Central memory CD8-positive, alpha-beta T cell (primary cell): ENCODE results near the gene ATXN3L.

Experiments used
- ATAC-seq: fragments of 150-1000 bp; cut with Tn5 transposase; replicated peaks from 2 replicates; pipeline ENCODE4 v1.10.0; 2022; ENCODE audit warnings: mild to moderate bottlenecking, moderate FRiP score, moderate number of reproducible peaks; ENCODE audit not compliant: poor library complexity, severe bottlenecking; ENCODE audit errors: extremely low read depth
- DNase-seq, 2 donors: peaks; one replicate each; pipeline ENCODE4 v3.0.0; 2021; ENCODE audit warnings: low spot score in 2 of 2
- H3K27ac Mint-ChIP-seq: one replicate; pipeline ENCODE4 v1.8.0; 2022; ENCODE audit warnings: low read depth, mild to moderate bottlenecking, moderate library complexity, mixed read lengths
- H3K27me3 Mint-ChIP-seq: one replicate; pipeline ENCODE4 v1.8.0; 2022; ENCODE audit warnings: mixed read lengths
- H3K36me3 Mint-ChIP-seq: one replicate; pipeline ENCODE4 v1.8.0; 2022; ENCODE audit warnings: mild to moderate bottlenecking, moderate library complexity, mixed read lengths; ENCODE audit not compliant: insufficient read depth
- H3K4me1 Mint-ChIP-seq: one replicate; pipeline ENCODE4 v1.8.0; 2022; ENCODE audit warnings: mixed read lengths
- H3K4me3 Mint-ChIP-seq: one replicate; pipeline ENCODE4 v1.8.0; 2022; ENCODE audit warnings: mild to moderate bottlenecking, moderate library complexity, mixed read lengths
- H3K9me3 Mint-ChIP-seq: one replicate; pipeline ENCODE4 v1.8.0; 2022; ENCODE audit warnings: mixed read lengths

Gene ATXN3L

DNA sequence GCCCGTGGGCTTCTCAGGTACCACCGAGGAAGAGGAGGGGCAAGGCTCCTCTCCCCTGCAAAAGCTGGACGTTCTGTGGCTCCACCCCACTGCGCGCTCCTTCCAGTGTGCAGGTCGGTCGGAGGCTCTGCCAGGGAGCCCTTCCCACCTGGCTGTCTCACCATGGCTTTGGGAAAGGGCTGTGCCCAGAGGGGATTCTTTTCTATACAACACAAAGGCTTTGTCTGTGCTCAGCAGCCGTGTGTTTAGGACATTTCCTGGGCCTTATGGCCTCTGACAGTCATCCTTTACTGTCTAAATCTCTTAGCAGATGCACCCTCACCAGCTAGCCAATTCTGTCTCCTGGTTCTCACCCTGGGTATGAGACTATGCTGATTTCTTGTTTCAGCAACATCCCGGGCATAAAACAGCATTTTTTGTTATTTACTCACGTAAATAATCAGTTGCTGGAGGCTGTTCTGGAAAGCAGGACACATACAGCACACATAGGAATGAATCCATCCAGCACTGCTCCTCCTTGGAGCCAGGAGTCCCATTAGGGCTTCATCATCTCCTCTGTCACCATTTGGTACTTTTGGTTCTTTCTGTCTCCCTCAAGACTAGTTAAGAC lies 20.4 kb upstream of the ATXN3L start:
- DNase-seq, result no peak
- H3K4me3 Mint-ChIP-seq, result no peak overlapping the region
- H3K9me3 Mint-ChIP-seq, result no peaks in the 10 kb centered on the region
- no peak overlapping the region for H3K27ac Mint-ChIP-seq
- H3K36me3 Mint-ChIP-seq, result no peaks in the 10 kb centered on the region
- no peaks in the 10 kb centered on the region for H3K27me3 Mint-ChIP-seq
- ATAC-seq, result no peak
- no peaks in the 10 kb centered on the region for H3K4me1 Mint-ChIP-seq

DNA sequence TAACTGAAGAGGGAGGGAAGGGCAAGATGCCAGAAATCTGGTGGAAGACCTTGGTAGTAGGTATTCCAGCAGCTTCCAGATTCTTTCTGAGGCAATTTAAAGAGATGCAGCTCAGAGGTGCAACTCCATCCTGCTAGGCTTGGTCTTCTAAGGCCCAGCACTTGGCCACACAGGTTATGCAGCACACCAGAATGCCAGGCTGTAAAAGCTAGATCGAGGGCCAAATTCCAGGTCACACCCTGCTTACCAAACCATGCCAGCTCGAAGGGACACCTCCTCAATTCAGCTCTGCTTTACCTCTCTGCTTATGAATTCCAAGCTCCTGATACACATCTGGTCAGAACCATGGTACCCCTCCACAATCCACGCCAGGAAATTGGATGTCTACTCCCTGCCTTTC lies 19.8 kb upstream of the ATXN3L start:
- DNase-seq, result no peak
- Mint-ChIP-seq H3K4me3 (no peak overlapping the region), H3K9me3 (no peaks in the 10 kb centered on the region), H3K36me3 (no peaks in the 10 kb centered on the region), H3K4me1 (no peaks in the 10 kb centered on the region), H3K27ac (no peak overlapping the region), H3K27me3 (no peaks in the 10 kb centered on the region)
- no peak for ATAC-seq

- H3K4me1 Mint-ChIP-seq, result no peaks in the 10 kb centered on the region
- ATAC-seq (no peak), DNase-seq (no peak)
- H3K27me3 Mint-ChIP-seq, result no peaks in the 10 kb centered on the region
- H3K4me3 Mint-ChIP-seq, result no peak overlapping the region
- no peaks in the 10 kb centered on the region for H3K9me3 Mint-ChIP-seq
- H3K27ac Mint-ChIP-seq, result no peak overlapping the region
- H3K36me3 Mint-ChIP-seq, result no peaks in the 10 kb centered on the region
These were observed 19.2 kb upstream of the ATXN3L start for GRCh38 chrX:13338996-13339515.

DNA sequence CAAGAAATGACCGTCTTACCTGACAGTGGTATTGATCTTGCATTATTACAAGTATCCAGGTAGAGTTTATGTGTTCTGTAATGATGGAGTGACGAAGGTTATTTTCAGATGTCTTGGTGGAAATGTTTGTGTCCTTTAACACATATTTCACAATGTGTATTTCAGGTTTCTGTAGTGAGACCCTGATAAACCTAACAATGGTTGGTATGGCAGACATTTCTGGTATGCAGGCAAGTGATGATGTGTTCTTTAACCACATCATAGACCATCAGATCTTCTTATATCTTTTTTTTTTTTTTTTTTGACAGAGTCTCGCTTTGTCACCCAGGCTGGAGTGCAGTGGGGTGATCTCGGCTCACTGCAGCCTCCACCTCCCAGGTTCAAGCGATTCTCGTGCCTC lies 14.6 kb upstream of the ATXN3L start:
- H3K27me3 Mint-ChIP-seq, result no peaks in the 10 kb centered on the region

DNA sequence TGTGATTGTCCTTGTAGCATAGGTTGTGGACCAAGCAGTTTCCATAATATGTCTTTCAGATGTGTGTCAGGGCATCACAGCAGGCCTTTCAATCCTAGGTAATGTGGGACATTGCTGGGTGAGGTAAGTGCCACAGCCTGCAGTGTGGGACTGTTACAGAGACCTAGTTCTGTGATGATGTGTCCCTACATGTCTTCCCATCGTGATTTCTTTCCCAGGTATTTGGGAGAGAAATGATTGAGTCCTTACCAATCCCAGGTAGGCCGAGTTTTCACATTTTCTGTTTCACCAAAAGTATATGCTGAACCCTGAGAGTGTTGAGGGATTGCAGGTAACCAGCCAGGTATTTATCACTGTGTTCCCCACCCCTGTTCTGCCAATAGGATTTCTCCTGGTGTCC lies 10.6 kb upstream of the ATXN3L start:
- no peaks in the 10 kb centered on the region for H3K9me3 Mint-ChIP-seq
- no peak overlapping the region for H3K4me3 Mint-ChIP-seq
- H3K36me3 Mint-ChIP-seq, result no peaks in the 10 kb centered on the region
- H3K4me1 Mint-ChIP-seq, result no peaks in the 10 kb centered on the region
- no peak overlapping the region for H3K27ac Mint-ChIP-seq
- DNase-seq (no peak), ATAC-seq (no peak)
- no peaks in the 10 kb centered on the region for H3K27me3 Mint-ChIP-seq

More for the DNA sequence above, 14.6 kb upstream of the ATXN3L start:
- Mint-ChIP-seq H3K4me1 (no peaks in the 10 kb centered on the region), H3K36me3 (no peaks in the 10 kb centered on the region), H3K9me3 (no peaks in the 10 kb centered on the region), H3K4me3 (no peak overlapping the region), H3K27ac (no peak overlapping the region)
- ATAC-seq (no peak), DNase-seq (no peak)

- Mint-ChIP-seq H3K4me3 (no peak overlapping the region), H3K36me3 (no peaks in the 10 kb centered on the region), H3K27me3 (no peaks in the 10 kb centered on the region), H3K9me3 (no peaks in the 10 kb centered on the region), H3K27ac (no peak overlapping the region), H3K4me1 (no peaks in the 10 kb centered on the region)
- DNase-seq, result no peak
- no peak for ATAC-seq
These were observed 7.8 kb upstream of the ATXN3L start for GRCh38 chrX:13327666-13328065.

DNA sequence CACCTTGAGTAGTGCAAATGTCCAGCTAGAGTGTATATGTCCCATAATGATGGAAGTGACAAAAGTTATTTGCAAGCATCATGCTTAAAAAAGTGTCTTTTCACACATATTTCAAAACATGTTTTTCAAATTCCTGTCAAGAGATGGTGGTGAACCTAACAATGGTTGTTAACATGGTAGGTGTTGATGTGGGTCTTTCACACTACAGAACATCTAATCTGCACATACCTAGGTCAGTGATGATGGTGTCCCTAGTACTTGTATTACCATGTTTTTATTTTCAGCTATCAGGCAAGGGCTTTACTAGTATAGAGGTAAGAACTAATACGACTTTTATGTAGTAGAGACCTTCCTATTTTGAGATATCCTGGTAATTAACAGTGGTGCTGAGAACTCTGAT lies 3.4 kb upstream of the ATXN3L start:
- DNase-seq, result no peak
- Mint-ChIP-seq H3K27me3 (no peaks in the 10 kb centered on the region), H3K27ac (no peak overlapping the region), H3K4me3 (no peak overlapping the region), H3K36me3 (no peaks in the 10 kb centered on the region), H3K9me3 (no peaks in the 10 kb centered on the region), H3K4me1 (no peaks in the 10 kb centered on the region)
- no peak for ATAC-seq

GRCh38 chrX:13317366-13317765 lies 2.5 kb downstream of the ATXN3L start:
- no peaks in the 10 kb centered on the region for H3K9me3 Mint-ChIP-seq

GRCh38 chrX:13311560-13311959 lies 8.3 kb downstream of the ATXN3L start:
- DNase-seq (no peak), ATAC-seq (no peak)
- Mint-ChIP-seq H3K27ac (no peak overlapping the region), H3K27me3 (no peaks in the 10 kb centered on the region), H3K9me3 (no peaks in the 10 kb centered on the region), H3K4me3 (no peak overlapping the region), H3K36me3 (no peaks in the 10 kb centered on the region), H3K4me1 (no peaks in the 10 kb centered on the region)

More at GRCh38 chrX:13317366-13317765, 2.5 kb downstream of the ATXN3L start:
- H3K36me3 Mint-ChIP-seq, result no peaks in the 10 kb centered on the region
- ATAC-seq, result no peak
- no peak overlapping the region for H3K4me3 Mint-ChIP-seq
- DNase-seq, result no peak
- H3K27me3 Mint-ChIP-seq, result no peaks in the 10 kb centered on the region
- no peaks in the 10 kb centered on the region for H3K4me1 Mint-ChIP-seq
- H3K27ac Mint-ChIP-seq, result no peak overlapping the region

DNA sequence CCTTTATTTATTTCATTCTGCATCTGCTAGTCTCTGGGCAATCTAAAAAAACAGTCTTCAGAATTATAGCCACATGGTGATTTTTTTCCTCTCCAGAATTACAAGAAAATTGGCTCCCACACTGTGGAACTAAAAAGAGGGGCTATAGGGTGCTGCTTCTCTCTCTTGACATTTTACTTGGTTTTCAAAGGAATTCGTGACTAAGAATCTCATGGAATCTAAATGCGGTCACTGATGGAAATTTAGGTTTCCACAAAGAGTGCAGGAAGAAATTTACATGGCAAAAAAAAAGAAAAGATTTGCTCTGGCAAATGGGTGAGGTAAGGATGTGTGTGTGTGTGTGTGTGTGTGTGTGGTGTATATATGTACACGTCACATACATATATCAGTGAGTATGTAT lies 10.2 kb downstream of the ATXN3L start:
- H3K36me3 Mint-ChIP-seq, result no peaks in the 10 kb centered on the region
- no peak for ATAC-seq
- no peak overlapping the region for H3K27ac Mint-ChIP-seq
- no peak for DNase-seq
- no peak overlapping the region for H3K4me3 Mint-ChIP-seq
- H3K9me3 Mint-ChIP-seq, result no peaks in the 10 kb centered on the region
- H3K27me3 Mint-ChIP-seq, result no peaks in the 10 kb centered on the region
- no peaks in the 10 kb centered on the region for H3K4me1 Mint-ChIP-seq

- no peak overlapping the region for H3K4me3 Mint-ChIP-seq
- no peaks in the 10 kb centered on the region for H3K27me3 Mint-ChIP-seq
- ATAC-seq (no peak), DNase-seq (no peak)
- no peaks in the 10 kb centered on the region for H3K4me1 Mint-ChIP-seq
- no peaks in the 10 kb centered on the region for H3K36me3 Mint-ChIP-seq
- H3K27ac Mint-ChIP-seq, result no peak overlapping the region
- no peaks in the 10 kb centered on the region for H3K9me3 Mint-ChIP-seq
These were observed 12.8 kb downstream of the ATXN3L start for GRCh38 chrX:13307041-13307440.

DNA sequence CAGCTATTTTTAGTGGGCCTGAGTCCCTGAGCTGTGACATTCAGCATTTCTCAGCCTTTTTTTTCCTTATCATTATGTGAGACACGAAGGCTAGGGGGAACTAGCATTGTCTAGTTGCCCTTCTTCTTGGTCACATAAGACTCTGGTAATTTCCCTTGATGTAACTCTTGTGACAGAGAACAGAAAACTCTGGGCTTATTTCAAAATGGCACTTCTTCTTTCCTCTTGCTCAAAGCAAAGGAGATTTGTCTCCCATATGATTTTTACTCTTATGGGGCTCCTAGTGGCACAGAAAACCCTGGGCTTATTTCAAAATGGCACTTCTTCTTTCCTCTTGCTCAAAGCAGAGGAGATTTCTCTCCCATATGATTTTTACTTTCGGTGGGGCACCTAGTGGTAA lies 14.7 kb downstream of the ATXN3L start:
- Mint-ChIP-seq H3K9me3 (no peaks in the 10 kb centered on the region), H3K36me3 (no peaks in the 10 kb centered on the region), H3K4me1 (no peaks in the 10 kb centered on the region), H3K4me3 (no peak overlapping the region), H3K27ac (no peak overlapping the region), H3K27me3 (no peaks in the 10 kb centered on the region)
- DNase-seq (no peak), ATAC-seq (no peak)

- Mint-ChIP-seq H3K4me1 (no peaks in the 10 kb centered on the region), H3K4me3 (no peak overlapping the region), H3K9me3 (no peaks in the 10 kb centered on the region), H3K36me3 (no peaks in the 10 kb centered on the region), H3K27me3 (no peaks in the 10 kb centered on the region), H3K27ac (no peak overlapping the region)
- ATAC-seq (no peak), DNase-seq (no peak)
These were observed 15.8 kb downstream of the ATXN3L start for GRCh38 chrX:13304052-13304451.
